G401 (cell line): Measurements from ENCODE around the gene IL16. TPM values are rescaled to one million over a fixed set of nuclear protein-coding genes. Genes with fewer than 3 reads are reported as not detected.
"Not testable (repeated sequence)": the region's sequence is repeated elsewhere in the genome, so short reads cannot be mapped to it uniquely, and the experiment has no call there.

Experiments
- DNase-seq: peaks from one replicate; pipeline ENCODE4 v3.0.0-alpha.2; 2015; ENCODE audit warnings: low spot score
- in situ Hi-C: cut with HindIII; loops from 2 replicates; pipeline ENCODE4 v1.10.0; 2016; ENCODE audit warnings: low sequenced_read_pairs, mixed read lengths
- total RNA-seq: library from RNA; depleted of rRNA; stranded (reverse); fragments of >200 nt; shearing (Covaris generic); gene quantifications from 2 replicates; pipeline ENCODE4 v1.2.3, GENCODE V29; 2014

The IL16 gene
- total RNA-seq, 1 experiment from 2014 or later, result not detected

GRCh38 chr15:81197255-81197630 is 564 bp downstream of the IL16 start:
- in situ Hi-C loops, result no loop called here
- peak; percentile 72 for DNase-seq

- in situ Hi-C loops, result no loop called here
- DNase-seq, result peak; percentile 70
Observed at GRCh38 chr15:81197688-81198281, 1.1 kb downstream of the IL16 start.

- DNase-seq, result peak; percentile 68
- in situ Hi-C loops, result no loop called here
Observed at GRCh38 chr15:81199031-81199779, 2.5 kb downstream of the IL16 start.

GRCh38 chr15:81206018-81206417 is 9.3 kb downstream of the IL16 start:
- in situ Hi-C loops, result no loop called here
- DNase-seq, result no peak

- in situ Hi-C loops, DNase-seq: not testable (repeated sequence)
Observed at GRCh38 chr15:81207987-81208386, 11.3 kb downstream of the IL16 start.

GRCh38 chr15:81209635-81210034 is 13.0 kb downstream of the IL16 start:
- DNase-seq, result no peak
- in situ Hi-C loops, result no loop called here

- peak; percentile 97 for DNase-seq
- in situ Hi-C loops, result no loop called here
Observed at GRCh38 chr15:81211376-81211775, 14.7 kb downstream of the IL16 start.

DNA sequence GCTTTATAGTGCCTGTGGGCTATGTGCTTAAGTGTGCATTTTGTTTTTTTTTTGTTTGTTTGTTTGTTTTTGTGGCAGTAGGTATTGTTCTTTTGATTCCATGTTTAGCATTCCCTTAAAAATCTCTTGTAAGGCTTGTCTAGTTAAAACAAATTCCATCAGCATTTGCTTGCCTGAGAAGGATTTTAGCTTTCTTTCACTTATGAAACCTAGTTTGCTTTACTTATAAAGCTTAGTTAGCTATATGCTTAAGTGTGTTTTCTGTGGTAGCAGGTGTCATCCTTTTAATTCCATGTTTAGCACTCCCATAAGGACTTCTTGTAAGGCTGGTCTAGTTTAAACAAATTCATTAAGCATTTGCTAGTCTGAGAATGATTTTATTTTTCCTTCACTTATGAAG is 17.3 kb downstream of the IL16 start:
- DNase-seq, result no peak
- in situ Hi-C loops, result no loop called here

GRCh38 chr15:81215531-81215930 is 18.9 kb downstream of the IL16 start:
- in situ Hi-C loops, result no loop called here
- DNase-seq, result no peak

DNA sequence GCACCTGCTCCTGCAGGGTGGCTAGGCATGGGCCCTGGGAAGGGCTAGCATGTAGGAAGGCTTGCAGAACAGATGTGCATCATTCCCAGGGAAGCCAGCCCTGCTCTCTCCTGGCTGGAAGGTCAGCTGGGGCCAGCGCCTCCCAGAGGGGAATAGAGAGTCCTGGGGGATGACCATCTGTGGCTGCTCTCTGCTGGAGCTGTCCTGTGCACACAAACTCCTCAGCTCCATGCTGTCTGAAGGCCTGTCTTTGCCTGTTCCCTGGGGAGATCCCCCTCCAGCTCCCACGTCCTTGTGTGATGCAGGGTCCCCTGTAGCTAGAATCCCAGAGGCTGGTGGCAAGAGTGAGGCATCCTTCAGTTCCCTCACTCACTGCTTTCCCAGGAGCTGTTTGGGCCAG is 19.3 kb downstream of the IL16 start:
- in situ Hi-C loops, result no loop called here
- DNase-seq, result no peak

DNA sequence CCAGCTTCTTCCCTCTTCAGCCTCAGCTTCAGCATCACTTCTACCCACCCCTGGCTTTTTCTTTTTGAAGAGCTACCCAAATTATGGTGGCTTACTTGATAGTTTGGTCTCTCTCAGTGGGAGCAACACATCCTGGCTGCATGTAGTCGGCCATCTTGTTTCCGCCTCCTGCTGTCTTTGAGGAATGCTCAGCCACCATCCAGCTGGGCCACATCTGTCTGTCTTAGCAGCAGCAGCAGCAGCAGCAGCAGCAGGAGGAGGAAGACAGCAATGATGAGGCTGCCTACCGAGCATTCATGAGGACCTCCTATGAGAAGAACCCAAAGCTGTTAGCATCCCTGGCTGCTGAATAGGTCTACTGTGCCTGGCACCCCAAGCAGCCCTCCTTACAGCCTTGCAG is 19.7 kb downstream of the IL16 start:
- in situ Hi-C loops, result no loop called here
- DNase-seq, result no peak

GRCh38 chr15:81221449-81221848 is 24.8 kb downstream of the IL16 start:
- peak; percentile 68 for DNase-seq
- in situ Hi-C loops, result no loop called here

DNA sequence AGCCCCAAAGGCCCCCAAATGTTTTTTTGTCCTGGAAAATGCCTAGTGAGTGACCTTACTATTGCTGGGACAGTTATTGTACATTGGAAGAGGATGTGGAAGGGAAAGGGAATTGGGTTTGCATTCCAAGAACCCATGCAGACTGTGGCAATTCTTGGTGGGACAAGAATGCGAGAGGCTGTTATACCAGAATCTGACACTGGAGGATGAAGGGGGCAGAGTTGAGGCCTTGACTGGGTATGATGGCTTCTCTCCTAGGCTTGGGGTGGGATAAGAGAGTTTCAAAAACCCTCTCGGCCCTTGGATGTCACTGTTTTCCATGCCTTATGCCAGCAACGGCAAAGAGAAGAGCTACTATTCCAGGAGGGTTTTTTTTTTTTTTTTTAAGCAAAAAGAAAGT is 25.3 kb downstream of the IL16 start:
- no peak for DNase-seq
- in situ Hi-C loops, result no loop called here

- DNase-seq, result peak; percentile 75
- in situ Hi-C loops, result no loop called here
Observed at GRCh38 chr15:81223346-81223971, 26.8 kb downstream of the IL16 start.

DNA sequence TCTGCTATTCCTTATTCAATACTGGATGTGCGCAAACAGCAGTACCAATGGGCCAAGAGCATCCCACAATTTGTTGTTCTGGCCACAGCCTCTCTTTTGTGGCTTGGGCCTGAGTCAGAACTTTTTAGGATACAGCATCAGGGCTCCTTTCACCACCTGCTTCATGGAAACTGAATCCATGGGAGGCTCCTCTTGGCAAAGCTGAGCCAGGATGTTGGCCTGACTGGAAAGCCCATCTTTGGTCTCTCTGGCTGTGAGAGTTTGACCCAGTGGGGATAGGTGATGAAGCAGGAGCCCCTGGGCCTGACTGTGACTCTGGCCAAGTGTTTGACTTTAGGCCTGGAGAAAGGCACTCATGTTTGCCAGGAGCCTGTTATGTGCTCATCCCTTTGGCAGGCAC is 27.6 kb downstream of the IL16 start:
- peak; percentile 82 for DNase-seq
- in situ Hi-C loops, result no loop called here

GRCh38 chr15:81225161-81225671 is 28.5 kb downstream of the IL16 start:
- peak; percentile 89 for DNase-seq
- in situ Hi-C loops, result no loop called here

DNA sequence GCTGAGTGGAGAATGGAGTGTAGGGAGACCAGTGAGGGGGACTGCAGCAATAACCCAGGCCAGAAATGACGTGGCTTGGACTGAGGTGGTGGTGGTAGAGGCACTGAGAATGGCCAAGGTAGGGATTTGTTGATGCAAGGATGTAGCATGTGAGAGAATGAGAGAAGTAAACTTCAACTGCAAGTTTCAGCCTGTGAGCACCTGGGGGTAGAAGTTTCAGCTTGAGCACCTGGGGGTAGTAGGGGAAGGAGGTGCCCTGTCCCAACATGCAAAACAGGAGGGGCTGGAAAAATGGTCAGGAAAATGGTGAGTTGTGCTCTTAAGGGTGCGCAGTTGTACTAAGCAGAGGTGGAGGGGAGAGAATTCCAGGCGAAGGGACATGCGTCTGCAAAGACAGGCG is 31.0 kb downstream of the IL16 start:
- no peak for DNase-seq
- in situ Hi-C loops, result no loop called here

- DNase-seq, result no peak
- in situ Hi-C loops, result no loop called here
Observed at GRCh38 chr15:81229586-81229985, 32.9 kb downstream of the IL16 start.

- DNase-seq, result no peak
- in situ Hi-C loops, result no loop called here
Observed at GRCh38 chr15:81235276-81236123, 38.8 kb downstream of the IL16 start.

GRCh38 chr15:81239190-81239589 is 42.5 kb downstream of the IL16 start:
- peak; percentile 87 for DNase-seq
- in situ Hi-C loops, result no loop called here
